Tibial artery (tissue), 4 donors: ENCODE results near the gene S1PR1.

Source experiments
- DNase-seq, 2 donors: peaks; one replicate each; pipeline ENCODE4 v3.0.0-alpha.2; 2019
- H3K27ac ChIP-seq, 2 donors: fragments of 200-600 bp; sonication (generic) in 1 of 2; 1 replicate in 1 of 2; 2 replicates in 1 of 2; pipeline ENCODE4 v1.5.1; 2018 to 2019; ENCODE audit warnings: mild to moderate bottlenecking in 1 of 2
- H3K27me3 ChIP-seq, 2 donors: fragments of 200-600 bp; sonication (generic) in 1 of 2; one replicate each; pipeline versions ENCODE4 v1.5.1 to v1.6.0; 2016 to 2019
- H3K36me3 ChIP-seq, 3 donors: fragments of 200-600 bp; sonication (generic) in 2 of 3; one replicate each; pipeline ENCODE4 v1.5.1; 2016 to 2019; ENCODE audit warnings: mild to moderate bottlenecking in 2 of 3
- H3K4me1 ChIP-seq, 4 donors: fragments of 200-600 bp; sonication (generic) in 2 of 4; 1 replicate in 3 of 4; 2 replicates in 1 of 4; pipeline ENCODE4 v1.5.1; 2016 to 2019
- H3K4me3 ChIP-seq, 2 donors: fragments of 200-600 bp; sonication (generic) in 1 of 2; 1 replicate in 1 of 2; 2 replicates in 1 of 2; pipeline ENCODE4 v1.5.1; 2018 to 2019; ENCODE audit warnings: mild to moderate bottlenecking in 2 of 2
- H3K9me3 ChIP-seq, 3 donors: fragments of 200-600 bp; sonication (generic) in 1 of 3; one replicate each; pipeline ENCODE4 v1.5.1; 2016 to 2019
- intact Hi-C: fragments of 100-400 bp; cut with DNase I; formaldehyde crosslinking; loops from one replicate; pipeline ENCODE4 v1.15.0; 2023; ENCODE audit warnings: low total_unique reads
- TF ChIP-seq, protein P1 (sequence below), 2 experiments: fragments of 200-600 bp in 1 of 2; fragments of 450-650 bp in 1 of 2; IDR thresholded peaks; one replicate each; pipeline ENCODE4 v1.5.1; 2017 to 2019; ENCODE audit warnings: antibody characterized with exemption in 2 of 2, mild to moderate bottlenecking in 1 of 2, moderate library complexity in 1 of 2

The S1PR1 gene

GRCh38 chr1:101245246-101245927 lies 8.6 kb downstream of the S1PR1 start:
- H3K27me3 ChIP-seq = no peaks in the 10 kb centered on the region
- no peak for DNase-seq
- H3K9me3 ChIP-seq = no peaks in the 10 kb centered on the region
- H3K36me3 ChIP-seq = peaks cover 0 to 5% (median 0%) of the 10 kb centered on the region in 3 donors
- no peak overlapping the region for H3K27ac ChIP-seq
- no peaks in the 10 kb centered on the region for H3K4me1 ChIP-seq
- TF ChIP-seq, protein P1, sequence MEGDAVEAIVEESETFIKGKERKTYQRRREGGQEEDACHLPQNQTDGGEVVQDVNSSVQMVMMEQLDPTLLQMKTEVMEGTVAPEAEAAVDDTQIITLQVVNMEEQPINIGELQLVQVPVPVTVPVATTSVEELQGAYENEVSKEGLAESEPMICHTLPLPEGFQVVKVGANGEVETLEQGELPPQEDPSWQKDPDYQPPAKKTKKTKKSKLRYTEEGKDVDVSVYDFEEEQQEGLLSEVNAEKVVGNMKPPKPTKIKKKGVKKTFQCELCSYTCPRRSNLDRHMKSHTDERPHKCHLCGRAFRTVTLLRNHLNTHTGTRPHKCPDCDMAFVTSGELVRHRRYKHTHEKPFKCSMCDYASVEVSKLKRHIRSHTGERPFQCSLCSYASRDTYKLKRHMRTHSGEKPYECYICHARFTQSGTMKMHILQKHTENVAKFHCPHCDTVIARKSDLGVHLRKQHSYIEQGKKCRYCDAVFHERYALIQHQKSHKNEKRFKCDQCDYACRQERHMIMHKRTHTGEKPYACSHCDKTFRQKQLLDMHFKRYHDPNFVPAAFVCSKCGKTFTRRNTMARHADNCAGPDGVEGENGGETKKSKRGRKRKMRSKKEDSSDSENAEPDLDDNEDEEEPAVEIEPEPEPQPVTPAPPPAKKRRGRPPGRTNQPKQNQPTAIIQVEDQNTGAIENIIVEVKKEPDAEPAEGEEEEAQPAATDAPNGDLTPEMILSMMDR (IDR thresholded peaks at IDR 0.05) = no peak
- H3K4me3 ChIP-seq = no peak overlapping the region
- intact Hi-C loops = no loop called here

DNA sequence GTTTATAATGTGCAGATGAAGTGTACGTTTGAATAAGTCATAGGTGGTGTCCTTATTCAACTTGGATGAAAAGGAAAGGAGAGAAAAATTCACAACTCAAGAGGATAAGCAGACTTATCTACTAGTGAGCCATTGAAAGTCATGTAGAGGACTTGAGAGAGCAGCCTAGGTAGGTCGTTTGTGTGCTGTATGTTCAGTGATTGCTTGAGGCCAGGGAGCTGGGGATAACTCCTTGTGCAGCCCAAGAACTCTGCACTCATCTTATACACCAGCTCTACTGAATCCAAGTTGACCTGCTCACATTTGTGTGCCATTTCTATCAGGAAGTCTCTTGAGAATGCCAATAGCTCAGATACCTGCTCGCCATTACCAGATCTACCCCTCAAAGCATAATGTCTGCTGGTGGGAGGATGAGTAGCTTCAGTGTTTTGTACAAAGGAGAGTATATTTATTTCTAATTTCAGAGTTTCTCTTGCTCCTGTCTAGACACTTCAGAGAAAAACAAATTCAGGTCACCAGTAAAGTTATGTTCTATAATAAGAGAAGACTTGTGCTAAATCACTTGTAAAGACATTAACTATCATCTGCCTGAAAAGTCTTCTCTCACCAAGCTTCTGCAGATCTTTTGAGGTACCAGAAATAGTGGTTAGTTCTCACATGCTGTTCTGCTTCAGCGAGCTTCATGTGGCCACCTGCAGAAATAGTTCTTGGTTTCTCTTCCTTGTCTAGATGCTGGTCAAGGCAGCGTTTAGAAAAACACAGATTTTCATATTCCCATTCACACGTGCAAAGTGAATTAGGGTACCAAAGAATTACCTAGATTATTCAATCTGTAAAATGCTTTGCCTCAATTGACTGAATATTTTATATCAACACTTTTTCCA lies 10.8 kb downstream of the S1PR1 start:
- no peak overlapping the region for H3K27ac ChIP-seq
- no peak for DNase-seq
- TF ChIP-seq, protein P1 (IDR thresholded peaks at IDR 0.05) = no peak
- H3K36me3 ChIP-seq = no peaks in the 10 kb centered on the region
- no peaks in the 10 kb centered on the region for H3K9me3 ChIP-seq
- no peak overlapping the region for H3K4me3 ChIP-seq
- H3K27me3 ChIP-seq = no peaks in the 10 kb centered on the region
- intact Hi-C loops = no loop called here
- H3K4me1 ChIP-seq = no peaks in the 10 kb centered on the region

DNA sequence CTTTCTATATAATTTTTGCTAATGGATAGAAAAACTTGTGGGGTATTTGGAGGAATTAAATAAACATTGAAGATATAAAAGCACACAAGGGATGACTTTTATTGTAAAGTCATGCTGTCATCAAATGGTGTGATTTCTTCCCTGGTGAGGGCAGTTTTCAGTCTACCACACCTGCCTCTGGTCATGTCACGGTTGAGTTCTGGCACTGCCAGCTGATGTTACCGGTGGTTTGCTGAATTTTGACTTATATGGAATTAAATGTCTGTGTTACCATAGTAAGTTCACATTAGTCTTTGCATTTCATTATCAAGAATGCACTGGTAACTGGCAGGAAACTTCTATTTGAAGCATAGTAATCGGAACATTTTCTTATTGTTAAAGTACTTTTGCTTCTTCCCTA lies 13.4 kb downstream of the S1PR1 start:
- TF ChIP-seq, protein P1 (IDR thresholded peaks at IDR 0.05) = no peak
- DNase-seq = no peak
- Histone ChIP-seq H3K36me3 (no peaks in the 10 kb centered on the region), H3K27ac (no peak overlapping the region), H3K9me3 (no peaks in the 10 kb centered on the region), H3K4me1 (no peaks in the 10 kb centered on the region), H3K4me3 (no peak overlapping the region), H3K27me3 (no peaks in the 10 kb centered on the region)
- intact Hi-C loops = no loop called here

- TF ChIP-seq, protein P1 (IDR thresholded peaks at IDR 0.05) = no peak
These were observed 13.9 kb downstream of the S1PR1 start for GRCh38 chr1:101250656-101251272.

DNA sequence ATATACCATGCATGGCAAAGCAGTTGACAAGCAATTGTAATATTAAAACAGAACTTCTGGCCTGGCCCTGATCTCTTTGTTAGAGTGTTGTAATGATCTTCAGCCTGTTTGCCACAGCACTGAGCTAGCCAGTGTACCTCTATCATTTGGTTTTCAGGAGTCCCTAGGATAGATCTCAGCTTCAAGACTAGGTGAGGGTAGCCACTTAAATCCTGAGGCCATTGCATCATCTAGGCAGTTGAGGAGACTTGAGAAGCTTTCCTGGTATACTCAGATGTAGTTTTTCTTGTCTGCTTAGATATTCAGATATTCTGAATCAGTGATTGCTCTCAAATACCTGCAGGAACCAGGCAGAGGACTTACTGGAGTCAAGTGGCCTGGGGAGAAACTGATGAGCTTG lies 14.7 kb downstream of the S1PR1 start:
- H3K4me1 ChIP-seq = no peaks in the 10 kb centered on the region
- TF ChIP-seq, protein P1 (IDR thresholded peaks at IDR 0.05) = no peak
- H3K27me3 ChIP-seq = no peaks in the 10 kb centered on the region
- no peak overlapping the region for H3K27ac ChIP-seq
- intact Hi-C loops = no loop called here
- no peaks in the 10 kb centered on the region for H3K9me3 ChIP-seq
- H3K4me3 ChIP-seq = no peak overlapping the region
- no peak for DNase-seq
- H3K36me3 ChIP-seq = no peaks in the 10 kb centered on the region

More at GRCh38 chr1:101250656-101251272, 13.9 kb downstream of the S1PR1 start:
- intact Hi-C loops = no loop called here
- no peak for DNase-seq
- no peak overlapping the region for H3K27ac ChIP-seq
- H3K36me3 ChIP-seq = no peaks in the 10 kb centered on the region
- H3K9me3 ChIP-seq = no peaks in the 10 kb centered on the region
- H3K4me3 ChIP-seq = no peak overlapping the region
- H3K27me3 ChIP-seq = no peaks in the 10 kb centered on the region
- H3K4me1 ChIP-seq = no peaks in the 10 kb centered on the region
